Inferior parietal cortex (tissue), 1 donor: ENCODE results near the gene ILRUN.
"Not testable (repeated sequence)": the region's sequence is repeated elsewhere in the genome, so short reads cannot be mapped to it uniquely, and the experiment has no call there.

Experiments used
- DNase-seq: peaks from one replicate; pipeline ENCODE4 v3.0.0-alpha.2; 2016; ENCODE audit errors: extremely low spot score

The ILRUN gene

GRCh38 chr6:34697904-34698559, 1.5 kb upstream of the ILRUN start:
- DNase-seq, result no peak

GRCh38 chr6:34697544-34697836, 923 bp upstream of the ILRUN start:
- no peak for DNase-seq

DNA sequence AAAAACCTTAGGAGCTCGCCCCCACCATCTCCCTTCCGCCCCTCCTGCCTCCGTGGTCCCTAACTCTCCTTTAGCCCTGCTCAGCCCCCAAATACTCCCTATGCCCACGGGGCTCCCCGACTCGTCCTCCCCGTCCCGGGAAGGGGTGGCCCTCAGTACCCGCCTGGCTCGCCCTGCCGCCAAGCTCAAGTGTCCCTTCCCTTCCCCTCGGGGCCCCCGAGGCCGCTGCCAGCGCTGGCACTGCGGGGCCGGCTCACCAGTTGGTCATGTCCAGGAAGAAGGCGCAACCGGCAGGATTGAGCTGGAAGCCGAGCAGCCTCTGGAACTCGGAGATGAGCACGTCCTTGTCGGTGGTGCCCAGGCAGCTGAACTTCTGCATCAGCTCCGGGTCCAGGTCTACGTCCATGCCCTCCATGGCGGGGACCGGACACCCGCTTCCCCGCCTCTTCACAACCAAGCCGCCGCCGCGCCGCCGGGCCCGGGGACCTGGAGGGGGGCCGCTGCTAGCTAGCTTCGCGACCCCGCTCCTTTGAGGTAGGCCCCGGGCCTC, 303 bp downstream of the ILRUN start:
- DNase-seq, result peak; percentile 17

- DNase-seq, result no peak
Measured at GRCh38 chr6:34695729-34696188, 808 bp downstream of the ILRUN start.

- DNase-seq, result no peak
Measured at GRCh38 chr6:34692280-34692679, 4.3 kb downstream of the ILRUN start.

- no peak for DNase-seq
Measured at GRCh38 chr6:34689742-34690141, 6.8 kb downstream of the ILRUN start.

- no peak for DNase-seq
Measured at GRCh38 chr6:34688956-34689355, 7.6 kb downstream of the ILRUN start.

DNA sequence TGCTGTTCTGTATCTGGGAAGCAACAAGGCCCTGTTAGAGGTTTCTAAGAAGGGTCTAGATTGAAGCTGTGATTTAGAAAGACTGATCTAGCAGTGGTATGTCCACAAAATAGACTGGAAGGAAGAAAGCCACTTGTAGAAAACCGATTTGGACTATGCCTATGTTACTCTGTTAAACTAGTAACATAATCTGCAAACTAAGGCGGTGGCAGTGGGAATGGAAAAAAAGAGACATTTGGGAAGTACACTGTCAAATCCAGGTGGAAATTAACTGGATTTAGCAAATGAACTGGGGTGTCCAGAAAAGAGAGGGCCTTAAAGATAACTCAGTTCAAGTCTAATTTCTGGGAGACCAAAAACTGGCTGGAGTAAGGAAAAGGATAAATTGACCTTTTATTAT, 11.6 kb downstream of the ILRUN start:
- DNase-seq, result no peak

GRCh38 chr6:34684364-34684763, 12.2 kb downstream of the ILRUN start:
- DNase-seq, result no peak

DNA sequence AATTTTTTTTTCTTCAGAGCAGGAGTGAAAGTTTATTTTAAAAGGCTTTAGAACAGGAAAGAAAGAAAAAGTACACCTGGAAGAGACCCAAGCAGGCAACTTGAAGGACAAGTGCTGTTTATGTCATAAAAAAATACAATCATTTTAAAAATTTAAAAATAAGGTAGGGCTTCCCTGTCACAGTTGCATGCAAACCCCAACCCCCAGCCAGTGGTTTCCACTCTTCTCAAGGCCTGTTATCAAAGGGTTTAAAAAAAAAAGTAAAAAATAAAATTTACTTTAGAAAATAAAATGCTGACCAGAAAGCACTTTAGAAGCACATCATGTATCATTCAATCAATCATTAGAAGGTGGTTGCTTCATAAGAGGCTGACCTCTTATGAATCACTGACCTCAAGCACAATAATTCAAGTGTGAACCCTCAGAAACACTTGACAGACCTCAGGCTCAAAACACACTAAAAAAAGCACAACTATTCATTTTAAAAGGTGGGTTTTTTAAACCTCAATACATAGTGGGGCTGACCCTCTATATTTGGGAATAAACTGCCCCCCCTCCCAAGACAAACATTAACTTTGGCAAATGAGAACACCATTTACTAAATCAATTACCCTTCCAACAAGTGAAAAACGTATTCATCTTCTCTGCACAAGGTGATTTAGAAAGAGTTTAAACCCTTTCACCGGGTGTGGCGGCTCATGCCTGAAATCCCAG, 15.6 kb downstream of the ILRUN start:
- no peak for DNase-seq

DNA sequence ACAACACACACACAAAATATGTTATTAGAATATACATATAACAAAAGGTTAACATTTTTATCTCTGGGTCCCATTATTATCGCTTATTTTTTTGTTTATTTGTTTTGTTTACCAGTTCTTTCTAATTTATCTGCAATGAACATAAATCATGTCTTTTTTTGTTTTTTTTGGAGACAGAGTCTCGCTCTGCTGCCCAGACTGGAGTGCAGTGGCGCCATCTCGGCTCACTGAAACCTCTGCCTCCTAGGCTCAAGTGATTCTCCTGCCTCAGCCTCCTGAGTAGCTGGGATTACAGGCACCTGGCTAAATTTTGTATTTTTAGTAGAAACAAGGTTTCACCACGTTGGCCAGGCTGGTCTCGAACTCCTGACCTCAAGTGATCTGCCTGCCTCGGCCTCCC, 16.3 kb downstream of the ILRUN start:
- DNase-seq, result not testable (repeated sequence)

GRCh38 chr6:34679552-34680253, 16.9 kb downstream of the ILRUN start:
- DNase-seq, result no peak

- no peak for DNase-seq
Measured at GRCh38 chr6:34676140-34676539, 20.4 kb downstream of the ILRUN start.

DNA sequence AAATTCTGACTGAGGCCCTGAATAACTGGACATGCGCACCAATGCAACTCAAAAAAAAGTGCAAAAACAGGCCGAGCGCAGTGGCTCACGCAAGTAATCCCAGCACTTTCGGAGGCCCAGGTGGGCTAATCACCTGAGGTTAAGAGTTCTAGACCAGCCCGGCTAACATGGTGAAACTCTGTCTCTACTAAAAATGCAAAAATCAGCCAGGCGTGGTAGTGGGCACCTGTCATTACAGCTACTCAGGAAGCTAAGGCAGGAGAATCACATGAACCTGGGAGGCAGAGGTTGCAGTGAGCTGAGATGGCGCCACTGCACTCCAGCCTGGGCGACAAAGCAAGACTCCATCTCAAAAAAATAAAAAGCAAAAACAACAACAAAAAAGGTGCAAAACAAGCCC, 21.6 kb downstream of the ILRUN start:
- not testable (repeated sequence) for DNase-seq

DNA sequence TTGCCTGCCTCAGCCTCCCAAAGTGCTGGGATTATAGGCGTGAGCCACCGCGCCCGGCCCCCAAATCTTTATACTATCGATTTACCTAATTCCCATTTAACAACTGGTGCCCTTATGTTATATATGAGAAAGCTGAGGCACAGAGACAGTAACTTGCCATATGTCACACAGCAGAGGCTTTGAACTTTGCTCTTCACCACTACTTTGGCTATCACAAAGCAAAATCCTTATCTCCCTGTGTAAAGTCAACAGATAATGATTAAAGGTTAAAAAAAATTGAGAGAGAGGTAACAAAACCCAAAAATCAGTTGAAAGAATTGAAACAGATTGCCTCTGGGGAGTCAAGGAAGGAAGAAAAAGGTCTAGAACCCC, 22.3 kb downstream of the ILRUN start:
- no peak for DNase-seq

GRCh38 chr6:34673064-34673463, 23.5 kb downstream of the ILRUN start:
- DNase-seq, result no peak

DNA sequence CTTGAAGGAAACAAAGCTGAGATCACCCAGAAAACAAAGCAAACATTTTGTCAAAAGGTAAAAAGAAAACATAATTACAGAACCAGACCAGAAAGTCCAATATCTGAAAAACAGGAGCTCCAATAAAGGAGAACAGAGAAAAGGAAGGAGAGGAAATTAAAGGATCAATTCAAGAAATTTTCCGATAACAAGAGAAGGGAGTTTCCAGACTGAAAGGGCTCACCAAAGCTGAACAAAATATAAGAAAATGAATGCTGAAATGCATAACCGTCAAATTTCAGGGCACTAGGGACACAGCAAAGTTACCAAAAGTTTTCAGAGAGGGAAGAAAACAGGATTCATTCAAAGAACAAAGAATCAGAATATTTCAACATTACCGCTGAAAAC, 23.9 kb downstream of the ILRUN start:
- no peak for DNase-seq

GRCh38 chr6:34671801-34672656, 24.5 kb downstream of the ILRUN start:
- no peak for DNase-seq

DNA sequence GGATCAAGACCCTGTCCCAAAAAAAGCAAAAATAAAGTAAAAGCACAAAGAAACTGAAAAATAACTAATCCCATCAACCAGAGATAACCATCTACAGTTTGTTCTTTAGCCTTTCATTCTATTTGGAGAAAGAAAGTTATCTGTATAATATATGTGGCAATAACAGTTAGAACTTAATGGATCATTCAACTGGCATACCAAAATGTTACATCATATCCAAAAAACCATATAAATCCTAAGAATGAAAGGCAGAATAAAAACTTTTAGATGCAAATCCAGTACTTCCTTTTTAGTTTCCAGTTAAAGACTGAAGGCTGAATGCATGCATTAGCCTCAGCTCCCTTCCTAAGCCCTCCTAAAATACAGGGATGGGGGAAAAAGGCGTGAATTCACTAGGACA, 25.2 kb downstream of the ILRUN start:
- DNase-seq, result no peak

GRCh38 chr6:34668799-34669198, 27.8 kb downstream of the ILRUN start:
- DNase-seq, result not testable (repeated sequence)

- DNase-seq, result no peak
Measured at GRCh38 chr6:34667481-34668238, 28.9 kb downstream of the ILRUN start.
